Activated naive CD4-positive, alpha-beta T cell treated with Interleukin-2 at 50 U/mL for 16 hours (primary cell): ENCODE measurements around the gene EXOC1.
"Not testable (repeated sequence)": the region's sequence is repeated elsewhere in the genome, so short reads cannot be mapped to it uniquely, and the experiment has no call there.

Source experiments
- DNase-seq: peaks from one replicate; pipeline ENCODE4 v3.0.0-alpha.2; 2020

The EXOC1 gene, protein sequence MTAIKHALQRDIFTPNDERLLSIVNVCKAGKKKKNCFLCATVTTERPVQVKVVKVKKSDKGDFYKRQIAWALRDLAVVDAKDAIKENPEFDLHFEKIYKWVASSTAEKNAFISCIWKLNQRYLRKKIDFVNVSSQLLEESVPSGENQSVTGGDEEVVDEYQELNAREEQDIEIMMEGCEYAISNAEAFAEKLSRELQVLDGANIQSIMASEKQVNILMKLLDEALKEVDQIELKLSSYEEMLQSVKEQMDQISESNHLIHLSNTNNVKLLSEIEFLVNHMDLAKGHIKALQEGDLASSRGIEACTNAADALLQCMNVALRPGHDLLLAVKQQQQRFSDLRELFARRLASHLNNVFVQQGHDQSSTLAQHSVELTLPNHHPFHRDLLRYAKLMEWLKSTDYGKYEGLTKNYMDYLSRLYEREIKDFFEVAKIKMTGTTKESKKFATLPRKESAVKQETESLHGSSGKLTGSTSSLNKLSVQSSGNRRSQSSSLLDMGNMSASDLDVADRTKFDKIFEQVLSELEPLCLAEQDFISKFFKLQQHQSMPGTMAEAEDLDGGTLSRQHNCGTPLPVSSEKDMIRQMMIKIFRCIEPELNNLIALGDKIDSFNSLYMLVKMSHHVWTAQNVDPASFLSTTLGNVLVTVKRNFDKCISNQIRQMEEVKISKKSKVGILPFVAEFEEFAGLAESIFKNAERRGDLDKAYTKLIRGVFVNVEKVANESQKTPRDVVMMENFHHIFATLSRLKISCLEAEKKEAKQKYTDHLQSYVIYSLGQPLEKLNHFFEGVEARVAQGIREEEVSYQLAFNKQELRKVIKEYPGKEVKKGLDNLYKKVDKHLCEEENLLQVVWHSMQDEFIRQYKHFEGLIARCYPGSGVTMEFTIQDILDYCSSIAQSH

DNA sequence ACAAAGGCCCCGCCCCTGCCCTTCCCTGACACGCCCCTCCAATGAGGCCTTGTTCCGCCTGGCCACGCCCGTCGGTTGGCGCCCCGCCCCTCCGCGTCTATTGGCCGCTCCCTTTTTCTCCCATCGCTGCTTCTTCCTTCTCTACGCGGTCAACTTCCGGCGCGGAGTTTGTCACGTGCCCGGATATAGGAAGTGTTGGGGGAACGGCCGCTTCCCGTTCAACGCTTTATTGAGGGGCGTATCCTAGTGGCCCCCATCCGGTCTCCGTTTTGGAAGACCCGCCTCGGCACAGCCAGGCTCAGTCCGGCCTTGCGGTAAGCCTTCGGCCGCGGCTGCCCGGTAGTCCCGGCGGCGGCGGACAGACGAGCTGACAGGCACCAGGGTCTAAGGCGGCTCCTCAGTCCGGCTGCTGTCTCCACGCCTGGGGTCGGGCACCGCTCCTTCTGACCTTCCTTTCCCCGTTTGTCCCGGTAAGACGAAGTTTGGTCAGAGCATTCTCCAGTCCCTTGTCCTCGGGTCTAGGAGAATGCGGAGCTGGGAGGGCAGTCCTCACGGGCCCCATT lies at the start of gene EXOC1:
Gene EXOC1 (plus strand): TSS at position 165 of the 563 bp plus-strand sequence. CDS start 4,676 bp downstream, outside the sequence.
- peak; percentile 99 for DNase-seq

DNA sequence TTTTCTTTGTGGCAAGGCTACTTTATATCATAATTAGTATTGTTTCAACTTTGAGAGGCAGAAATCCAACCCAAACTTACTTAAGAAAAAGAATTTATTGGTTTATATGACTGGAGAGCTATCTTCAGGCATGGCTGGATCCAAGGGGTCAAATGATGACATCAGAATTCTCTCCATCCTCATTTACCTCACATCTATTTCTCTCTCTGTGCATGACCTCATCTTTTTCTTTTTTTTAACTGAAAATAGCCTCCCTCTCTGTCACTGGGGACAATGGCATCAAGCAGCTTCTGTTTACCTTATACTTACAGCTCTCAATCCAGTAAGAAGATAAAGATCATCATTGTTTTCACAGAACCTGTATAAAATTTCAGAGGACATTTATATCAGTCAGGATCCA lies 45.9 kb upstream of the EXOC1 start:
- DNase-seq: no peak

DNA sequence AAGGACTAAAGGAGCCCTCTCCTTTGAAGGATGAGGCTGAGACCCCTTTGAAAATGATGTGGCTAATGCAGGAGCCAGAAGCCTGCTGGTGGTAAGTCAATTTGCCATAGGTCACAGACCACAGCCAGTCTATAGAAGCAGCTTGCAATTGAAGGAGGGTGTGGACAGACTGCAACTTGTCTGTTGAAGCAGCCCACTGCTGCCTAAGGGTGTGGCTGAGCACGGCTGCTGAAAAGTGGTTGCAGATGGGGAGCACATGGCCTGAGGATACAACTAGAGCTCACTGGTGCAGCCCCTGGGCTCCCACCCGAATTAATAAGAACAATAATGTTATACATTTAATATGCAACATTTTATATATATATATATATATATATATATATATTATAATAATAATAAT lies 45.3 kb upstream of the EXOC1 start:
- no peak for DNase-seq

DNA sequence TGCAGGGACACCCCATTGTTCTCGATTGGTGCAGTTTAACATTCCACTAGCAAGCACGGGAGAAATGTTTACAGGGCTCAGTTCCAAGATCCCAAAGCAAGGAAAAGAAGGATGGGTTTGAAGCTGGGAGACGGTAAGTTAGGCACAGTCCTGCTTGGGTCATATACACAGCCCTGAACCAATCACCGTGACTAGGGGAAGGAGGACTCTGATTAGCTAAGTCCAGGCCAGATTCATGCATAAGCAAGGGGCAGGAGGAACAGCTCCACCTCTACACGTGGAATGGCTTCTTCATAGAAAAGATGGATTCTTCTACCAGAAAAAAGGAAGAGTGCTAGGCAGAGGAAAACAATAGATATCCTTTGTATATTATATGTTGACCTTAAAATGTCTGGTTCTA lies 44.8 kb upstream of the EXOC1 start:
- DNase-seq: no peak

DNA sequence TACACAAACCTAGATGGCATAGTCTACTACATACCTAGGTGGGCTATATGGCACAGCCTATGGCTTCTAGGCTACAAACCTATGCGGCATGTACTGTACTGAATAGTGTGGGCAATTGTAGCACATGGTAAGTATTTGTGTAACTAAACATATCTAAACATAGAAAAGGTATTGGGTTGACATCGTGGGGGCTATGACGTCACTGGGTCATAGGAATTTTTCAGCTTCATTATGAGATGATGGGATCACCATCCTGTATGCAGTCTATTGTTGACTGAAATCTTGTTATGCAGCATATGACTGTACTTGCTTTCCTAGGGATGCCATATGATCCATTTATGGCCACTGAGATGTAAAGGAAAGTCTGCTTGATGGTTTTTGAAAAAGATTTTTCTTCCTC lies 35.8 kb upstream of the EXOC1 start:
- no peak for DNase-seq

DNA sequence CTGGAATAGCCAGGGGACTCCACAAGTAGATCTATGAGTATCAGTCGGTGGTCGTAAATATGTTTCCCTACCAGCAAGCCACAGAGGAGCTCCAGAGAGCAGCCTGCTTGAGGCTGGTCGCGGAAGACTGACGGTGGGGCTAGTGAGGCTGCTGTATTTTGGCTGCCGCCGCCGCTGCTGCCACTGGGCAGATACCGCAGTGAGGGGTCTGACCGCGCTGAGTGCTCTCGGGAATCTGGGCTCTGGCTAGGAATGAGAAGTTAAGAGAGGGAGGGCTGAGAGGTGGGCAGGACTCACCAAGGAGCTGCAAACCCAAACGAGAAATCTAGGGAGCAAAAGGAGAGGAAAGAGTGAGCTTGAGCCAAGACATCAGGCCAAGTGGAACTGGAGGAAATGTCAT lies 33.8 kb upstream of the EXOC1 start, which contains the start of gene EXOC1L:
Gene EXOC1L (plus strand): TSS at position 157 of the 400 bp plus-strand sequence. CDS start 237 bp downstream, at position 394.
- DNase-seq: no peak

DNA sequence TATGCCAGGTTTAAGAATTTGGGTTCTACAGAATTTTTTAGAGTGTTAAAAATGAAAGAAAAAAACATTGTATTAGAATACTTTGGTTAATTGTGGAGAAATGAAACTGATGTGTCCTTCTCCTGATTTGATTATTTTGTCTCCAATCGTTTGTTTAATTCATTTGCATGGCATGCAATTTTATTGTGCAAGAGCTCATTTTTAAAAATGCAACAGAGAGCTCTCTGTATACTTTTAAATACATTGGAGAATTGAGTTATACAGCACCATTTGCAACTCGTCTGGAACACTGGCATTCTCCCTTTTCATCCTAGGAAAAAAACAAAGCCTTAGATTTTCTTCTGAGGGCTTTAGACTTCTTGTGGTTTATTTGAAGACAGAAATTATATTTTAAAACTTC lies 33.2 kb upstream of the EXOC1 start:
- no peak for DNase-seq

DNA sequence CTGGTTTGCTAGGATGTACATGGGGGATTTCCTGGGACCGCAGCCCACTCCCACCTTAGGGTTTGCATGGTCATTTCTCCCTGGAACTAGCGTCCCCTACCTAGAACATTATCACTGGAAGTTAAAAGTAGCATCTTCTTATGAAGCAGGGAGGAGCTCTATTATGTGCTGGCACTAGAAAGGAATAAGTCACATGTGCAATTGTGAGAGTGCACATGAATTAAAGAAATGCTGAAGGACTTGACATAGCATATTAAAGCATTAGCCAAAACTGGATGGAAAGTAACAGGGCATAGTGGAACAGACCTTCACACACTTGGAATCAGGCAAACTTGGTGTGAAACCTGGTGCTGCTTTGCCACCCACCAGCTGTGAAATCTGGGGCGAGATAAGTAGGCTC lies 31.1 kb upstream of the EXOC1 start:
- no peak for DNase-seq

DNA sequence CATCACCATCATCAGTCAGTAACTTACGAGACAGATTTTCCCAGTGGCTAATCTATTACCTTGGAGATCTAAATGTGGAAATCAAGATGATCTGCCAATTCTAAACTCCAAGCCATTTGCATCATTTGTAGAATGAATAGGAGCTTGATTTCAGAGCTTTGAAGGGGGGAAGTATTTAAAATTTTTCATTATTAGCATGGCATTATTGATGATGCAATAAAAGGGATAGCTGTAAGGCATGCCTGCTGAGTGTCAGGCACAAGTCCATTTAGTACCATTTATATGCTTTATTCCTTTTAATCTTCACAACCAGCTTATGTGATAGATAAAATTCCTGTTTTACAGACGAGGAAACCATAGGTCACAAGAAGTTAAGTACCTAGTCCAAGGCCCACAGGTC lies 28.6 kb upstream of the EXOC1 start:
- no peak for DNase-seq

DNA sequence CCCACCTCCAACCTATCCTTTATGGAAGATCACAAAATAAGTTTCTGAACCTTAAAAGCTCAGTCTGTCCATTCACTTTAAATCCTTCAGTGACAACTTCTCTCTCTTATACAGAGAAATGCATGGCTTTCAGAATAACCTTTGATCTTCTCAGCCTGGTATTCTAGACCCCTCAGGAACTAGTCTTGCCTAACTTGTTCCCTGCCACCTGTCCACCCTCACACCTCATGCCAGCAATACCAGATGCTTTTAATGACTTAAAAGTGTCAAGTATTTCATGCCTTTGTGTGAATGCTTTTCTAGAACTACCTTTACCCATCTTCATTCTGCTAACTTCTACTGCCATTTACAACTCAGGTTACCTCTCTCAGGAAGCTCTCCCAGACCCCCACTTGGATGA lies 26.5 kb upstream of the EXOC1 start:
- no peak for DNase-seq

DNA sequence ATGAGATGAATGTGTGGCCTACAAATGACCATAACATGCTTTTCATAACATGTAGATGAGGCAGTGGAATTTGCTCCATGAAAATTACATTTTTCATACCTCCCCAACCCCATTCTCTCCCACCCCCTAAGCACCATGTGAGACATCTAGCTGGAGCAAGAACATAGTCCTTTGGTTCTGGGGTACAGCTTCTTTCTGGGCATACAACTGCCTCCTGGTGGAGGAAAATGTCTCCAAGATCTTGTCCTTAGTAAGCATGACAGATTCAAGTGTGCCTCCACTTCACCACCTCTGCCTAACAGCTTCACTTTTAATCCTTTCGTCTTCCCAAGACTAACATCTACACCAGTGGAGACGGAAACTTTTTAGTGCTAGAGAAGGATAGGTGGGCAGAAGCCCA lies 25.9 kb upstream of the EXOC1 start:
- DNase-seq: no peak

DNA sequence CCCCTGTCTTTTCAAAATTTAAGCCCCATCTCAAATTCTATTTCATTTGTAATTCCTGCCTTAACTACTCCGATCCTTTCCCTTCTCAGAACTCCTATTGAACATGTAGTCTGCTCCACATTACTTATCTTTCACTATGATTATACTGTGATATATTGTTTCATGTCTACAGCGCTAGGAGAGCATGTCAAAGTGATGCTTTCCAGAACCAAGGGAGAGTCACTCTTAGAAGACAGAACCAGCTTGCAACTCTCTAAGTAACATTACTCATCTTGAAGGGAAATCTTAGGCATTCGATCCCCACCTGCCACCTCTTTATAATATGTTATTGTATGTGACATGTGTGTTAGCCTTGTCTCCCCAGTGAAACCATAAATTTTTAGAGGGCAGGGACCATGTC lies 23.4 kb upstream of the EXOC1 start:
- no peak for DNase-seq

DNA sequence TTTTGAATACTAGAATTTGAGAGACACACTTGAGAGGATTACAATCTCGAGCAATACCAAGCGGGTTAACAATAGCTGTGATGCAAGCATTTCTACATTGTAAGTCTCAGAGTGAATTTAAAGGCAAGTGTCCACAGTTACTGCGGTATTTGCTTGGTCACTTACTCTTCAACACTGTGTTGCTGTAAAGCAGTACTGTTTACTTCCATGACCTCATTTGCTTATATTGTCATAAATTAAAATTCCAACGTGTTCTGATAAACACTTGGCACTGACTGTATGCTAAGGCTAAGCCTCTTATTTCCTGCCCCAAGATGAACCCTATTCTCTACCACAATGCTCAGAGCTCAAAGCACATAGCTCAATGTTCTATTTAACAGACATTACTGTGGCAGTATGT lies 22.7 kb upstream of the EXOC1 start:
- DNase-seq: no peak

DNA sequence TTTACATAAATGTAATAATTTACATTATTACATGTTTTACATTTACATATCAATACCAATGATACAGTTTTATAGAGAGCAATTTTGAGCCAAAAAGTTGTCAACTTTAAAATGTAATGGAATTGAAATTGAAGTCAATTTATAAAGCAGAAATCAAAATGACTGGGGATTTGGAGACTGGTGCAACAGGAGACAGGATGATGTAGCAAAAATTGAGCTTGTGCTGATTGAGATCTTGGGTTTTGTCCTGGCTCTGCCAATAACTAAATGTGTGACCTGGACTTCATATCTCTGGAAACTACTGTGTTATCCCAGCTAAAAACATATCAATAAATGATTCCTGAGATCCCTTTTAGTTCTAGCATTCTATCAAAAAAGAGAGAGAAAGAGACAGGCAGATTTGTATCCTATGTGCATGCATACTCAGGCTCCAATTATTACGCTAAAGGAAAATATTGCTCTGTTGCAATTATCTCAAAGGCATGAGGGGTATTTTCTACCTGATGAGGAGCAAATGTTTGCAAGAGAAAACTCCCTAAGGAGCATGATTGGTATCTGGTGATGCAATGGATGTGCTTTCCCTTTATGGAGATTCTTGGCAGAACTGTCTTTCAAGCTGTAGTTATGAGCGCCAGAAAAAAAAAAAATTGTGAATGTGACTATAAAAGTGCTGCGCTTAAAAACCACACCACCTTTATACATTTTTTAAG lies 19.2 kb upstream of the EXOC1 start:
- no peak for DNase-seq

DNA sequence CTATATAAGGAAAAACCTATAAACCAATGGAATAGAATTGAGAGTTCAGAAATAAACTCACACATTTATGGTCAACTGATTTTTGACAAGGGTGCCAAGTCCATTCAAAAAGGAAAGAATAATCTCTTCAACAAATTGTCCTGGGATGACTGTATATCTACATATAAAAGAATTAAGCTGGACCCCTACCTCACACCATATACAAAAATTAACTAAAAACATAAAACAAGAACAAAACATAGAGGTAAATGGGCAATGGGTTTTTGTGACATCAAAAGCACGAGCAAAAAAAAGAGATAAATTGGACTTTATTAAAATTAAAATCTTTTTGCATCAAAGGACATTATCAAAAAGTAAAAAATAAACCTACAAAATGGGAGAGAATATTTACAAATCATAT lies 15.5 kb upstream of the EXOC1 start:
- DNase-seq: no peak

DNA sequence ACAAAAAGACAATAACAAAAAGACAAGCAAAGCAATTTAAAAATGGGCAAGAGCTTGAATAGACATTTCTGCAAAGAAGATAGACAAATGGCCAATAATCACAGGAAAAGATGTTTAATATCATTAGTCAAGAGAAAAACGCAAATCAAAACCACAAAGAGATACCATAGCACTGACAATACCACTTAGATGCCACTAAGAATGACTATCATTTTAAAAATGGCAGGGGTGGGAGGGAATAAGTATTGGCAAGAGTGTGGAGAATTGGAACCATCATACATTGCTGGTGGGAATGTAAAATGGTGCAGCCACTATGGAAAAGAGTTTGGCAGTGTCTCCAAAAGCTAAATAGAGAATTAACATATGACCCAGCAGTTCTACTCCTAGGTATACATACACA lies 15.1 kb upstream of the EXOC1 start:
- DNase-seq: no peak

DNA sequence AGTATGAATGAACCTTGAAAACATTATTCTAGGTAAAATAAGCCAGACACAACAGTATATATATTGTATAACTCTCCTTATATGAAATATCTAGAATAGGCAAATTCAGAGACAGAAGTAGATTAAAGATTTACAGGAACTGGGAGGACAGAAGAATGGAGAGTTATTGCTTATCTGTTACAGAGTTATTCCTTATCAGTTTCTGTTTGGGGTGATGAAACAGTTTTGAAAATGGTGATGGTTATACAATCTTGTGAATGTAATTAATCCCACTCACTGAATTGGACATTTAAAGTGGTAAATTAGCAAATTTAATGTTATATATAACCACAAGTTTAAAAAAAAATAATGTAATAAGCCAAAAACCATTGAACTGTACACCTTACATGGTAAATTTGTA lies 14.5 kb upstream of the EXOC1 start:
- no peak for DNase-seq

DNA sequence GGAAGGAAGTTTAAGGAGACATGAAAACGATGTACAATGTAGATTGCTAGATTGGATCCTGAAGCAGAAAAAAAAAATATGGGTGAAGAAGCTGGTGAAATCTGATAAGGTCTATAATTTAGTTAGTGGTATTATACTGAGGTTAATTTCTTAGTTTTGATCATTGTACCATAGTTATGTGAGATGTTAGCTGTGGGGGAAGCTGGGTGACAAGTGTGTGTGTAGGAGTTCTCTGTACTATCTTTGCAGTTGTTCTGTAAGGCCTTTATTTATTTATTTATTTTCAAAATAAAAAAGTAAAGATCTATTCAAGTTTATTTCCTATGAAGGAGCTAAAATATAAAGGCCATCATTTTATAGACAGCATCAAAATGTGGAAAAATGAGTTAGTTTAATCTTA lies 12.5 kb upstream of the EXOC1 start:
- DNase-seq: no peak

DNA sequence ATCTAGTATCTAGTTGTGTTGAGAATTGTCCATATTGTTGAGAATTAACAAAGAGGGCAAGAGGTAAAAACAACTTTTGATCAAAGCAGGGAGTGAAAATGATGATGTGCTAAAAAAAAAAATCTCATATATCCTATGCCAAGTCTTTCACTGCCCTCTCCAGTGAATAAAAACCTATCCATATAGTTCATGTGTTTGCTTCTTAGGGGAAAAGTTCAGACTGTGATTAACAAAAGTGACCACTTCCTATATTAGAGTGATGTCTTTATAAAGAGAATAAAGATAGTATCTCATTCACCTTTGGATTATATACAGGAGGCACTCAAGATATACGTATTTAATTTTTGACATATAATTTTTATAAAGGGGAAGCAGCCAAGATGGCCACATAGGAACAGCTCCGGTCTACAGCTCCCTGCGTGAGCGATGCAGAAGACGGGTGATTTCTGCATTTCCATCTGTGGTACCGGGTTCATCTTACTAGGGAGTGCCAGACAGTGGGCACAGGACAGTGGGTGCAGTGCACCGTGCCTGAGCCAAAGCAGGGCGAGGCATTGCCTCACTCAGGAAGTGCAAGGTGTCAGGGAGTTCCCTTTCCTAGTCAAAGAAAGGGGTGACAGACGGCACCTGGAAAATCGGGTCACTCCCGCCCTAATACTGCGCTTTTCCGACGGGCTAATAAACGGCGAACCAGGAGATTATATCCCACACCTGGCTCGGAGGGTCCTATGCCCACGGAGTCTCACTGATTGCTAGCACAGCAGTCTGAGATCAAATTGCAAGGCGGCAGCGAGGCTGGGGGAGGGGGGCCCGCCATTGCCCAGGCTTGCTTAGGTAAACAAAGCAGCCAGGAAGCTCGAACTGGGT lies 11.8 kb upstream of the EXOC1 start:
- not testable (repeated sequence) for DNase-seq

DNA sequence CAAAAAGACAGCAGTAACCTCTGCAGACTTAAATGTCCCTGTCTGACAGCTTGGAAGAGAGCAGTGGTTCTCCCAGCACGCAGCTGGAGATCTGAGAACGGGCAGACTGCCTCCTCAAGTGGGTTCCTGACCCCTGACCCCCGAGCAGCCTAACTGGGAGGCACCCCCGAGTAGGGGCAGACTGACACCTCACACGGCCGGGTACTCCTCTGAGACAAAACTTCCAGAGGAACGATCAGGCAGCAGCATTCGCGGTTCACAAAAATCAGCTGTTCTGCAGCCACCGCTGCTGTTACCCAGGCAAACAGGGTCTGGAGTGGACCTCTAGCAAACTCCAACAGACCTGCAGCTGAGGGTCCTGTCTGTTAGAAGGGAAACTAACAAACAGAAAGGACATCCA lies 11.1 kb upstream of the EXOC1 start:
- not testable (repeated sequence) for DNase-seq

DNA sequence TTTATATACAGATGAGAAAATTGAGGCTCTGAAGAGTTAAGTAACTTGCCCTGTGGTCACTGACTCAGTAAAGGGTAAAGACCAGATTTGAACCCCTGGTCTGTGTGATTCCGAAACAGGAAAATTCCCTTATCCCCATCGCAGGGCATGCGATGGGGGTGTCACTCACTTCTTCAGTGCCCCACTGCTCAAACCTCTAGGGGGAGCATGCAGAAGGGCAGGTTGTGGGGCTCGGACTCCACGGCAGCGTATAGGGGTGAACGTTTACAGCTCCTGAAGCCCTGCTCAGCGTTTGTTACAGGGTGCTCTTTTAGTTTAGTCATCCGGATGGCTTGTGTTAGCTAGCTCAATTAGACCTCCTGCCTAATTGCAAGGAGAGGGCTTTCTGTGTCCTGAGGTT lies 3.7 kb upstream of the EXOC1 start:
- DNase-seq: no peak

DNA sequence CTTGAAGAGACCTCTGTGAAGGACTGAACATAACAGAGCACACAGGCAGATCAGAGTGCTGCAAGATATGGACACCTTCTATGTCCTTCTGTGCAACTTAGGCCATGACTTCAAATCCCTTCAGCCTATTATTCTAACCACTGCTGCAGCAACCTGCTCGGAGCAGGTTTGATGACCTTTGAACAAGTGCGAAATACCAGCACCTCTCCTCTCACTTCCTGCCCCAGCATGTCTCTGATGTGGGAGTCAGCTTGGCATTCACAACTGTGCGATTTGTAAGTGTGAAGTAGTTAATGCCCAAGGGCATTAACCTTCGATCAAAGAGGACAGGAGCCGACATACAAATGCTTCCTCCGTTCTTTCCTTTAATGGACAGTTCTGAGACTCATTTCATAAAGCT lies 1.6 kb upstream of the EXOC1 start:
- DNase-seq: peak; percentile 15
